ENCODE results near the gene WDR86. TPM values are rescaled to one million over a fixed set of nuclear protein-coding genes. Genes with fewer than 3 reads are reported as not detected.

The WDR86 gene
- total RNA-seq, 4 donors from 2014 or later: 82.9 to 142 (median 115) TPM

DNA sequence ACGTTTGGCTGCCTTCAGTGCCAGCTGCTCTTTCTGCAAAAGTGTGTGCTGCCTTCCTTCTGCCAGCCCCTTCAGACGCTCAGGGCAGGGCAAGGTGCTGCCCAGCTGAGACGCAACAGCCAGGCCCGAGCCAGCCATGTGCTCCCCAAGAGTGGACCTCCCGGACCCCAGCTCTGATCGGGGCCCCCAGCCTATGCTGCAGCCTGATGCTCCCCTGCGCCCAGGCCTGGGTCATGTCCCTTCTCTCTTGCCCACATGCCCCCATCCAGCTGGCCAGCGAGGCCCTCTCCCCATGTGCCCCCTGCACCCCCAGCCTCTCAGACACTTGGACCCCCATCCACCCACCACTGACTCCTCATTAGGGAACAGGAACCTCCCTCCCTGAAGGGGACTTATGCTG lies 17.8 kb downstream of the WDR86 start:
- 90 to 94% methylated on average over 8 of the region's 8 CpGs for WGBS, 2 donors
- Histone ChIP-seq H3K4me3 (no peak overlapping the region), H3K9me3 (no peaks in the 10 kb centered on the region), H3K27me3 (no peaks in the 10 kb centered on the region), H3K4me1 (peaks cover 0 to 6% (median 0%) of the 10 kb centered on the region in 4 donors), H3K36me3 (peaks cover 0 to 45% (median 0%) of the 10 kb centered on the region in 3 donors), H3K27ac (no peak overlapping the region)
- no peak for TF ChIP-seq POLR2A (IDR thresholded peaks at IDR 0.05)
- TF ChIP-seq, protein P1, sequence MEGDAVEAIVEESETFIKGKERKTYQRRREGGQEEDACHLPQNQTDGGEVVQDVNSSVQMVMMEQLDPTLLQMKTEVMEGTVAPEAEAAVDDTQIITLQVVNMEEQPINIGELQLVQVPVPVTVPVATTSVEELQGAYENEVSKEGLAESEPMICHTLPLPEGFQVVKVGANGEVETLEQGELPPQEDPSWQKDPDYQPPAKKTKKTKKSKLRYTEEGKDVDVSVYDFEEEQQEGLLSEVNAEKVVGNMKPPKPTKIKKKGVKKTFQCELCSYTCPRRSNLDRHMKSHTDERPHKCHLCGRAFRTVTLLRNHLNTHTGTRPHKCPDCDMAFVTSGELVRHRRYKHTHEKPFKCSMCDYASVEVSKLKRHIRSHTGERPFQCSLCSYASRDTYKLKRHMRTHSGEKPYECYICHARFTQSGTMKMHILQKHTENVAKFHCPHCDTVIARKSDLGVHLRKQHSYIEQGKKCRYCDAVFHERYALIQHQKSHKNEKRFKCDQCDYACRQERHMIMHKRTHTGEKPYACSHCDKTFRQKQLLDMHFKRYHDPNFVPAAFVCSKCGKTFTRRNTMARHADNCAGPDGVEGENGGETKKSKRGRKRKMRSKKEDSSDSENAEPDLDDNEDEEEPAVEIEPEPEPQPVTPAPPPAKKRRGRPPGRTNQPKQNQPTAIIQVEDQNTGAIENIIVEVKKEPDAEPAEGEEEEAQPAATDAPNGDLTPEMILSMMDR (IDR thresholded peaks at IDR 0.05): no peak
- TF ChIP-seq EP300 (IDR thresholded peaks at IDR 0.05): no peak
- no peak for DNase-seq (ENCODE audit: low spot score in 2 of 2)

DNA sequence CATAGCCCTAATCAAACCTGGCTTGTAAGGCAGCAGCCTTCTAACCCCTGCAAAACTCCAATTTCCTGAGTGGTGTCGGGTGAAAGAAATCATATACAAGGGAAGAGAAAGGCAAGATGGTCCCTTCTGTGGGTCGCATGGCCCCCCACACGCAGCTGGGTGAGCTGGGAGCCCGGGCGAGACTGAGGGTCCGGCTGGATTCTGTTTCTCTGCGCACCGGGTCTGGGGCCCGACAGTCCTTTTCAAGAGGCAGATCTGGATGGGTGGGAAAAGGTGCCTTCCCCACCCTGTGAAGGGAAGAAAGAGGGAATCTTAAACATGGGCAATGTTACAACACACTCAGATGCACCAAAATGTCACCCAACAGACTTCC lies 18.5 kb downstream of the WDR86 start:
- H3K9me3 ChIP-seq: no peaks in the 10 kb centered on the region
- WGBS, 2 donors: 91 to 93% methylated on average over 9 of the region's 9 CpGs
- DNase-seq (ENCODE audit: low spot score in 2 of 2): no peak
- no peak overlapping the region for H3K4me3 ChIP-seq
- peaks cover 0 to 12% (median 0%) of the 10 kb centered on the region in 4 donors for H3K4me1 ChIP-seq
- TF ChIP-seq, protein P1 (IDR thresholded peaks at IDR 0.05): no peak
- H3K36me3 ChIP-seq: peaks cover 0 to 45% (median 0%) of the 10 kb centered on the region in 3 donors
- H3K27ac ChIP-seq: no peak overlapping the region
- H3K27me3 ChIP-seq: no peaks in the 10 kb centered on the region

DNA sequence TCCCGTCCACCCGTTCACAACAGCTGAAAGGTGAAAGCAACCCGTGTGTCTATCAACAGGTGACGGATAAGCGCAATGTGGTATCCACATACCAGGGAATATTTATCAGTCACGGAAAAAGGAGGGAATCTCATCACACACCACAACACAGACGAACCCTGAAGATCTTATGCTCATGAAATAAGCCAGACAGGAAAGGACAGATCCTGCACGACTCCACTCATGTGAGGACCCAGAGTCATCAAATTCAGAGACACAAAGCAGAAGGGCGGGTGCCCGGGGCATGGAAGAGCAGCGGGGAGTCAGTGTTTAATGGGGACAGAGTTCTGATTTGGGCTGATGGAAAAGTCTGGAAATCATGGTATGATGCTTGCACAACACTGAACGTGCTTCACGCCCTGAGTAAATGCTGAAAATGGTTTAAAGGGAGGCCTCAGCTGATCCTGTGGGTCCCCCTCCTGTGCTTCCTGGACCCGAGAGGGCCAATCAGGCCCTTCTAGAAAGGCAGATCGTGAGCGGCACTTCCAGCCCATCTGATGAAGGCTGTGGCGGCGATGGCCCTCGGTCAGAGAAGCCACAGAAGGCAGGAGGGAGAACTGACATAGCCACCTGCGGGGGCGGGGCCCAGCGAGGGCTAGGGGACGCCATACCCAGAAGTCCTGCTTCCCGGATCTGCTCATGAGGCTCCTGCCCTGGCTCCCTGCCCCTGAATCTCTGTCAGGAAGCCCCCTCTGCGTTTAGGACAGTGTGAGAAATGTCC lies 19.1 kb downstream of the WDR86 start:
- no peak for TF ChIP-seq POLR2A (IDR thresholded peaks at IDR 0.05)
- TF ChIP-seq EP300 (IDR thresholded peaks at IDR 0.05): no peak
- TF ChIP-seq, protein P1 (IDR thresholded peaks at IDR 0.05): no peak
- Histone ChIP-seq H3K36me3 (peaks cover 0 to 46% (median 0%) of the 10 kb centered on the region in 3 donors), H3K4me1 (peaks cover 0 to 14% (median 0%) of the 10 kb centered on the region in 4 donors), H3K9me3 (no peaks in the 10 kb centered on the region), H3K4me3 (no peak overlapping the region), H3K27me3 (no peaks in the 10 kb centered on the region), H3K27ac (no peak overlapping the region)
- 81% methylated on average over 25 of the region's 25 CpGs for WGBS, 2 donors
- no peak for DNase-seq (ENCODE audit: low spot score in 2 of 2)

DNA sequence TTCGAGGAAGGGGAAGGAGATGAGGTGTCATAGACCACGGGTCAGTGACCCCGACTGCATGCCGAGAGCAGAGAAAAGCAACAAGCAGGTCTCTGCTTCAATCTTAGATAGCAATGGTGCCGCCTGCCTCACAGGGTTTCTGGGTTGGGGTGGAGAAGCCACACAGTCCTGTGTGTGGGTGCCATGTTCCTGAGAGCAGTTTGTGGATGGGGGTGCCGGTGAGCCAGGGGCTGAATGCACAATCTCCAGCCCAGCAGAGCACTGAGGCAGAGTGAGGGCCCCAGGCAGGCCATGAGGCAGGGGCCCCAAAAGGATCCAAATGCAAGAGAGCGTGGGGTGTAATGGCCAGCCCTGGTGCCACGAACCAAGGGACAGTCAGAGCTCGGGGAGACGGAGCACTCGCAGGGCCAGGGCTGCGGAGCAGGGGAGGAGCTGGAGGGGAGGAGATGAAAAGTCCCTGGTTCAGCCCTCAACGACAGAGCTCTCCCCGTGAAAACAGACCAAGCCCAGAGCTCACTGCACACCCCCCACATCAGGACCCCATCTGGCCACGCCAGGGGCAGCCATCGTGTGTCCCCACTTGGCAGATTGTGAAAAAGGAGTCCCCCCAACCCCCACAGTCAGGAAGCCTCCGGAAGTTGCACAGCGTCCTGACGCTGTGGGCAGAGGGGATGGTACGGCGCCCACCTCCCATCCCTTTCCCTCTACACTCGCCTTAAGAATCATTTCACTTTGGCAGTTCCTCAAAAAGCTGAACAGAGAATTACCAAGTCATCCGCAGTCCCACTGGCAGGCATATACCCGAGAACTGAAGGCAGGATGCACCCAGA lies 19.9 kb downstream of the WDR86 start:
- Histone ChIP-seq H3K4me1 (peaks cover 0 to 14% (median 0%) of the 10 kb centered on the region in 4 donors), H3K27ac (no peak overlapping the region), H3K36me3 (peaks cover 0 to 46% (median 0%) of the 10 kb centered on the region in 3 donors), H3K9me3 (no peaks in the 10 kb centered on the region), H3K4me3 (no peak overlapping the region), H3K27me3 (no peaks in the 10 kb centered on the region)
- TF ChIP-seq EP300 (IDR thresholded peaks at IDR 0.05) (no peak), POLR2A (IDR thresholded peaks at IDR 0.05) (no peak)
- TF ChIP-seq, protein P1 (IDR thresholded peaks at IDR 0.05): no peak
- 76 to 80% methylated on average over 21 to 22 of the region's 24 CpGs for WGBS, 2 donors
- DNase-seq (ENCODE audit: low spot score in 2 of 2): no peak
